IPS DF 6.9 (cell line): ENCODE measurements around the gene SULT2A1.
"Not testable (repeated sequence)": the region's sequence is repeated elsewhere in the genome, so short reads cannot be mapped to it uniquely, and the experiment has no call there.

Experiments
- DNase-seq: peaks from one replicate; pipeline ENCODE4 v3.0.0-alpha.2; 2013; ENCODE audit warnings: low read depth, low spot score
- H3K27ac ChIP-seq: one replicate; pipeline ENCODE4 v1.5.1; 2013; ENCODE audit warnings: low read length, control low read depth
- H3K27me3 ChIP-seq: 2 replicates; pipeline ENCODE4 v1.6.1; 2013; ENCODE audit warnings: mild to moderate bottlenecking, low read length; ENCODE audit not compliant: control insufficient read depth, insufficient read depth
- H3K36me3 ChIP-seq: 2 replicates; pipeline ENCODE4 v1.6.1; 2013; ENCODE audit warnings: low read length; ENCODE audit not compliant: control insufficient read depth, insufficient read depth
- H3K4me1 ChIP-seq: 2 replicates; pipeline ENCODE4 v1.6.1; 2013; ENCODE audit warnings: low read length; ENCODE audit not compliant: control insufficient read depth, insufficient read depth
- H3K4me3 ChIP-seq: 2 replicates; pipeline ENCODE4 v1.5.1; 2013; ENCODE audit warnings: mild to moderate bottlenecking, low read length
- H3K9me3 ChIP-seq: 2 replicates; pipeline ENCODE4 v1.6.1; 2013; ENCODE audit warnings: low read length, inconsistent platforms; ENCODE audit not compliant: control insufficient read depth, insufficient read depth
- WGBS: extraction: QIAGEN DNeasy Blood & Tissue Kit; methylation state at CpG from one replicate; pipeline ENCODE4 v1.1.7; 2013; ENCODE audit warnings: mixed read lengths, missing lambda C conversion rate; ENCODE audit not compliant: insufficient read length, insufficient coverage; 5-methylcytosine and 5-hydroxymethylcytosine counted together

The SULT2A1 gene, protein sequence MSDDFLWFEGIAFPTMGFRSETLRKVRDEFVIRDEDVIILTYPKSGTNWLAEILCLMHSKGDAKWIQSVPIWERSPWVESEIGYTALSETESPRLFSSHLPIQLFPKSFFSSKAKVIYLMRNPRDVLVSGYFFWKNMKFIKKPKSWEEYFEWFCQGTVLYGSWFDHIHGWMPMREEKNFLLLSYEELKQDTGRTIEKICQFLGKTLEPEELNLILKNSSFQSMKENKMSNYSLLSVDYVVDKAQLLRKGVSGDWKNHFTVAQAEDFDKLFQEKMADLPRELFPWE

DNA sequence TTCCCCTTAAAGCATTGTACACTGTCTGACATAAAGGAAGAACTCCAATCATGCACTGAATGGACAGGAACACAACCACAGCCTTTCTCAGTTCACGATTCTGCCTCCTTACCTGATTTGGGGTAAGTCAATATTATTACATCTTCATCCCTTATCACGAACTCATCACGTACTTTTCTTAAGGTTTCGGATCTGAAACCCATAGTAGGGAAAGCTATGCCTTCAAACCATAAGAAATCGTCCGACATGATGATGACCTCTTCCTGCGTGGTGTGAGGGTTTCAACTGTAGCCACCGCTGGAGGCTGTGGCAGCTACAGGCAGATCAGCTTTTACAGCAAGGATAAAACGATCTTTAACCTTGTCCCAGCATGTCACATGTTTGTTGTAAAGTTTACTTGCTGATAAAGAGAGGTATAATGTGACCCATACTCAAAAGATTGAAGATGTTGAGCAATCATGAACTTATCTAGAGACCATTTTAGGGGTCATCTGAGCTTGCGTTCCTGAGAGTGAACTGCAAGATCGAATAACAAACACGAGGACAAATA lies at the start of gene SULT2A1:
SULT2A1 (minus strand) TSS at position 306 of the 550 bp plus-strand sequence; CDS start at position 248, 58 bp downstream.
- Histone ChIP-seq H3K4me1 (no peaks in the 10 kb centered on the region), H3K9me3 (no peaks in the 10 kb centered on the region), H3K4me3 (no peak within 1 kb of the TSS), H3K36me3 (no peaks in the 10 kb centered on the region), H3K27me3 (no peaks in the 10 kb centered on the region), H3K27ac (no peak within 1 kb of the TSS)
- WGBS: no CpG with 5 or more reads among the region's 12 CpGs
- DNase-seq: no peak

DNA sequence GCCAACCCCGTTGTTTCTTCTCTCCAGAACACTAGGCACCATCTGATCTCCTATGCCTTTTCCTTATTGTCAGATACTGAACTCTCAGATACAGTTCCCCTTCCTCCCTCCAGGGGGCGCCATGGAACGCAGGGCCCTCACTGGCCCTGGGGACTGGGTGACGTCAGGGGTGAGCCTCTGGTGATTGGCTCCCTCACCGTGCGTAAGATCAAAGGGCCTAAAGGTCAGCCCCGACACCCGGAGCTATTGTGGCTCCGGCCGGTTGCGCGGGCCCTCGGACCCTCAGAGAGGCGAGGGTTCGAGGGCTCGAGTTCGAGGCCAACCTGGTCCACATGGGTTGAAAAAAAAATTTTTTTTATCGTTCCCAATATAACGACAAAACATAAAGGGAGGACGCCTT lies 42.5 kb upstream of the SULT2A1 start:
- not testable (repeated sequence) for H3K27me3 ChIP-seq

DNA sequence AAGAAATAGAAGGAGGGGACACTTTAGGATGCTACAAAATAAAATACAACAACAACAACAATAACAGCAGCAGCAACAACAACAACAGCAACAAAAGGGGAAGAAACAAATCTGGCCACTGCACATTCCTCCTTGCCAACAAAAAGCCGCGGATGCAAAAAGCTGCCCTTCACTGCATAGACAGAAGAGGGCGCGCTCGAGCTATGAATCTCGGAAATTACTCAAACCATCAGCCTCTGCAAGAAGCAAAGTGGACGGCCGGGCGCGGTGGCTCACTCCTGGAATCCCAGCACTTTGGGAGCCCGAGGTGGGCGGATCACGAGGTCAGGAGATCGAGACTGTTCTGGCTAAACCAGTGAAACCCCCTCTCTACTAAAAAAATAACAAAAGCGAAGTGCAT lies 34.0 kb upstream of the SULT2A1 start:
- not testable (repeated sequence) for H3K4me1 ChIP-seq, H3K4me3 ChIP-seq, H3K36me3 ChIP-seq, DNase-seq, H3K27me3 ChIP-seq, H3K9me3 ChIP-seq, H3K27ac ChIP-seq
- WGBS: no CpG with 5 or more reads among the region's 15 CpGs

More for the DNA sequence above, 42.5 kb upstream of the SULT2A1 start:
- not testable (repeated sequence) for H3K4me3 ChIP-seq, H3K27ac ChIP-seq, DNase-seq, H3K36me3 ChIP-seq, H3K9me3 ChIP-seq, H3K4me1 ChIP-seq
- WGBS: no CpG with 5 or more reads among the region's 20 CpGs

DNA sequence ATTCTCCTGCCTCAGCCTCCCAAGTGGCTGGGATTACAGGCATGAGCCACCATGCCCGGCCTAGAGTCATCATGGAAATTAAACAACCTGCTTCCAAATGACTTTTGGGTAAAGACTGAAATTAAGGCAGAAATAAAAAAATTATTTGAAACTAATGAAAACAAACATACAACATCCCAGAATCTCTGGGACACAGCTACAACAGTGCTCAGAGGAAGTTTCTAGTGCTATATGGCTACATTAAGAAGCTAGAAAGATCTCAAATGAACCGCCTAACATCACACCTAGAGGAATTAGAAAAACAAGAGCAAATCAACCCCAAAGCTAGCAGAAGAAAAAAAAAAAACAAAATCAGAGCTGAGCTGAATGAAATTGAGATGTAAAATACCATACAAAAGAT lies 24.1 kb upstream of the SULT2A1 start:
- not testable (repeated sequence) for H3K27ac ChIP-seq, DNase-seq, H3K27me3 ChIP-seq, H3K9me3 ChIP-seq, H3K4me1 ChIP-seq, H3K36me3 ChIP-seq, H3K4me3 ChIP-seq
- WGBS: no CpG with 5 or more reads among the region's 2 CpGs

DNA sequence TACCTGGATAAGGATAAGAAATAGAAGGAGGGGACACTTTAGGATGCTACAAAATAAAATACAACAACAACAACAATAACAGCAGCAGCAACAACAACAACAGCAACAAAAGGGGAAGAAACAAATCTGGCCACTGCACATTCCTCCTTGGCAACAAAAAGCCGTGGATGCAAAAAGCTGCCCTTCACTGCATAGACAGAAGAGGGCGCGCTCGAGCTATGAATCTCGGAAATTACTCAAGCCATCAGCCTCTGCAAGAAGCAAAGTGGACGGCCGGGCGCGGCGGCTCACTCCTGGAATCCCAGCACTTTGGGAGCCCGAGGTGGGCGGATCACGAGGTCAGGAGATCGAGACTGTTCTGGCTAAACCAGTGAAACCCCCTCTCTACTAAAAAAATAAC lies 23.2 kb upstream of the SULT2A1 start:
- not testable (repeated sequence) for H3K4me1 ChIP-seq, DNase-seq, H3K27ac ChIP-seq, H3K4me3 ChIP-seq, H3K27me3 ChIP-seq, H3K9me3 ChIP-seq, H3K36me3 ChIP-seq
- WGBS: no CpG with 5 or more reads among the region's 14 CpGs

DNA sequence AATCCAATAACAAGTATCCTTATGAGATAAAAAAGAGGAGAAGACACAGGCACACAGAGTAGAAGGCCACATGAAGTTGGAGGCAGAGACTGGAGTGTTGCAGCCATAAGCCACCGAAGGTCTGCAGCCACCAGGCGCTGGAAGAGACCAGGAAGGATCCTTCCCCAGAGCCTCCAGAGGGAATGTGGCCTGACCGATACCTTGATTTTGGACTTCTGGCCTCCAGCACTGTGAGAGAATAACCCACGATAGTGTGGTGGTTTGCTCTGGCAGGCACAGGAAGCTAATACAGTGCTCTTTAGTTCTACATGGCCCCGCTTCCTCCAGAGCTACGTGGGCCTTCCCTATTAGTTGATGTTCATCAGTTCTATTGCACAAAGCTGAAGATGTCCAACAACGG lies 15.3 kb upstream of the SULT2A1 start:
- no CpG with 5 or more reads among the region's 7 CpGs for WGBS
- DNase-seq: no peak
- Histone ChIP-seq H3K4me3 (no peak overlapping the region), H3K27ac (no peak overlapping the region), H3K9me3 (no peaks in the 10 kb centered on the region), H3K36me3 (no peaks in the 10 kb centered on the region), H3K4me1 (no peaks in the 10 kb centered on the region), H3K27me3 (no peaks in the 10 kb centered on the region)

DNA sequence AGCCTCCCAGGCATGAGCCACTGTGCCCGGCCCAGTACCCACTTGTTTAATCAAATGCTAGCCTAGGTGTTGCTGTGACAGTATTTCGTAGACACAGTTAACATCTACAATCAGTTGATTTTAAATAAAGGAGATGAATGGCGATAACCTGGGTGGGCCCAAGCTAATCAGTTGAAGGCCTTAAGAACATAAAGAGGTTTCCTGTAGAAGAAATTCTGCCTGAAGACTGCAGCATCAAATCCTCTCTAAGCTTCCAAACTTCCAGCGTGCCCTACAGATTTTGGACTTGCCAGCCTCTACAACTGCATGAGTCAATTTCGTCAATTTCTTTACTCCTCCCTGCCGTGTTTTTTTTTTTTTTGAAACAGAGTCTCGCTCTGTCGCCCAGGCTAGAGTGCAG lies 13.2 kb upstream of the SULT2A1 start:
- DNase-seq: no peak
- no CpG with 5 or more reads among the region's 8 CpGs for WGBS
- H3K4me1 ChIP-seq: no peaks in the 10 kb centered on the region
- no peaks in the 10 kb centered on the region for H3K27me3 ChIP-seq
- no peaks in the 10 kb centered on the region for H3K9me3 ChIP-seq
- H3K4me3 ChIP-seq: no peak overlapping the region
- no peak overlapping the region for H3K27ac ChIP-seq
- H3K36me3 ChIP-seq: no peaks in the 10 kb centered on the region

DNA sequence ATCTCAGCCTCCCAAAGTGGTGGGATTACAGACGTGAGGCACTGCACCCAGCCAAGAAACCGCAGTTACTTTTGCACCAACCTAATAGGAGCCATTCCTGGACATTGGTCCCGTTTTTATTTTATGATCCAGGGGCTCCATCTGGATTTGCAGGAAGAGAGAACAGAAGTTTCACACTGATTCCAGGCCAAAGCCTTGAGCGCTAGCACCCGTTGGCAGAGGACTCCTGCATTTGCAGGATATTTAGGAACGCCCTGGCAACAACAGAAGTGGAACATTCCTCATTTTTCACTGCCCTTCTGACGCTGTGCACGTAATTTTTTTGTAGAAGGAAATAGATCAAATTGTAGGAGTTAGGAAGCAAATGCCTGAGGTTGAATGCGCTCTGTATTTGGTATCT lies 11.7 kb upstream of the SULT2A1 start:
- H3K27me3 ChIP-seq: no peaks in the 10 kb centered on the region
- no peaks in the 10 kb centered on the region for H3K36me3 ChIP-seq
- H3K4me3 ChIP-seq: no peak overlapping the region
- DNase-seq: no peak
- H3K4me1 ChIP-seq: no peaks in the 10 kb centered on the region
- H3K9me3 ChIP-seq: no peaks in the 10 kb centered on the region; the same call in 1 of the 2 replicates
- H3K27ac ChIP-seq: no peak overlapping the region
- WGBS: no CpG with 5 or more reads among the region's 9 CpGs

DNA sequence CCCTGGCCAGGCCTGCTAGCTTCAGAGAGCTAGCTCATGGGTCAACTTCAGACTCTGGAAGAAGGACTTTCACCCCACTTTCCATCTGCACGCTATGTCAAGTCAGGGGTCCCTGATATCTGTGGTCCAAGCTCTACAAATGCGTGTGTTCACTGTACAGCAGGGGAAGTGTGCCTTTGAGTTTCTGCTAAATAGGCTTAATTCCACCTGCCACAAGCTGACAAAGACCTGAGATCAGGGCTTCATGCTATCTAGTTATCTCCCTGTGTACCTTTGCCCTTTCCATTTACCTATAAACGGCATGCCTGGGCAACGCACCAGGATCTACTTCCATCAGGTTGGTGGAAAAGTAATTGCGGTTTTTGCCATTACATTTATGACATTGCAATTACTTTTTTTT lies 10.7 kb upstream of the SULT2A1 start:
- no peak overlapping the region for H3K4me3 ChIP-seq
- H3K27ac ChIP-seq: no peak overlapping the region
- WGBS: no CpG with 5 or more reads among the region's 5 CpGs
- H3K9me3 ChIP-seq: no peaks in the 10 kb centered on the region; the same call in 1 of the 2 replicates
- no peaks in the 10 kb centered on the region for H3K27me3 ChIP-seq
- no peaks in the 10 kb centered on the region for H3K4me1 ChIP-seq
- no peaks in the 10 kb centered on the region for H3K36me3 ChIP-seq
- no peak for DNase-seq

DNA sequence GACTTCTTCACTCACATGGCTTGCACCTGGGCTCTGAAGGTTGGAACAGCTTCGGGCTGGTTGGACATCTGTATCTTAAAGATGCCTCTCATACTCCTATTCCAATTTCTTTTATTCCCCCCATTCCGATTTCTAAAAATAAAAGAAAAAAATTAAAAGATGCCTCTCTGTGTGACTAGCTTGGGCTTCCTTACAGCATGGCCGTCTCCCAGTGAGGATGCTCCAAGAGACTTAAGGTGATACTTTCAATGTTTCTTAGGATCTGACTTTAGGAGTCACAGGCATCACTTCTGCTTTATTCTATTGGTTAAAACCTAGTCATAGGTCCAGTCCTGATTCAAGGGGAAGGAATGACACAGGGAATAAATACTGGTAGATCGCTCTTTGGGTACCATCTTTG lies 9.9 kb upstream of the SULT2A1 start:
- H3K9me3 ChIP-seq: no peaks in the 10 kb centered on the region; the same call in 1 of the 2 replicates
- no peak for DNase-seq
- H3K27ac ChIP-seq: no peak overlapping the region
- no peaks in the 10 kb centered on the region for H3K36me3 ChIP-seq
- no peak overlapping the region for H3K4me3 ChIP-seq
- no peaks in the 10 kb centered on the region for H3K4me1 ChIP-seq
- no peaks in the 10 kb centered on the region for H3K27me3 ChIP-seq
- WGBS: 100% methylated on average over 1 of the region's 4 CpGs
